Natural killer cell (primary cell): ENCODE measurements around the gene ANKRD52. TPM values are rescaled to one million over a fixed set of nuclear protein-coding genes. Genes with fewer than 3 reads are reported as not detected.

Experiments
- ATAC-seq, 3 donors: fragments of 150-1000 bp in 2 of 3; fragments of 200-7000 bp in 1 of 3; cut with Tn5 transposase; 1 replicate in 1 of 3; 2 replicates in 2 of 3; pipeline ENCODE4 v1.10.0; 2021; ENCODE audit warnings: mild to moderate bottlenecking in 2 of 3, moderate library complexity in 2 of 3
- DNase-seq, 2 donors: peaks; one replicate each; pipeline versions ENCODE4 v3.0.0 to v3.0.0-alpha.2; 2013 to 2021; ENCODE audit warnings: mixed read lengths in 1 of 2
- H3K27ac ChIP-seq: one replicate; pipeline ENCODE4 v1.5.1; 2013; ENCODE audit warnings: mild to moderate bottlenecking, low read length
- H3K27me3 ChIP-seq: one replicate; pipeline ENCODE4 v1.6.1; 2013; ENCODE audit warnings: low read length; ENCODE audit not compliant: control insufficient read depth, insufficient read depth
- H3K36me3 ChIP-seq: one replicate; pipeline ENCODE4 v1.6.1; 2013; ENCODE audit warnings: low read length; ENCODE audit not compliant: control insufficient read depth, insufficient read depth
- H3K4me1 ChIP-seq: one replicate; pipeline ENCODE4 v1.6.1; 2013; ENCODE audit warnings: low read length; ENCODE audit not compliant: control insufficient read depth, insufficient read depth
- H3K4me3 ChIP-seq: one replicate; pipeline ENCODE4 v1.5.1; 2013; ENCODE audit warnings: low read length
- H3K9me3 ChIP-seq: one replicate; pipeline ENCODE4 v1.6.1; 2013; ENCODE audit warnings: low read length; ENCODE audit not compliant: control insufficient read depth, insufficient read depth
- H3K27ac Mint-ChIP-seq, 2 donors: one replicate each; pipeline ENCODE4 v1.8.0; 2022; ENCODE audit warnings: mild to moderate bottlenecking in 2 of 2, mixed read lengths in 2 of 2, moderate library complexity in 1 of 2
- H3K27me3 Mint-ChIP-seq, 2 donors: one replicate each; pipeline ENCODE4 v1.8.0; 2022; ENCODE audit warnings: low read depth in 2 of 2, mixed read lengths in 2 of 2
- H3K36me3 Mint-ChIP-seq: one replicate; pipeline ENCODE4 v1.8.0; 2022; ENCODE audit warnings: mixed read lengths
- H3K4me1 Mint-ChIP-seq, 2 donors: one replicate each; pipeline ENCODE4 v1.8.0; 2022; ENCODE audit warnings: mixed read lengths in 2 of 2
- H3K4me3 Mint-ChIP-seq: one replicate; pipeline ENCODE4 v1.8.0; 2022; ENCODE audit warnings: mild to moderate bottlenecking, moderate library complexity, mixed read lengths
- H3K9me3 Mint-ChIP-seq, 2 donors: one replicate each; pipeline ENCODE4 v1.8.0; 2022; ENCODE audit warnings: mixed read lengths in 2 of 2
- CTCF ChIP-seq: fragments of 200-600 bp; IDR thresholded peaks from one replicate; pipeline ENCODE4 v1.8.0; 2022; ENCODE audit warnings: antibody characterized with exemption
- WGBS: methylation state at CpG from one replicate; pipeline ENCODE4 v1.1.7; 2013; ENCODE audit warnings: missing lambda C conversion rate; ENCODE audit not compliant: insufficient coverage; 5-methylcytosine and 5-hydroxymethylcytosine counted together
- intact Hi-C: fragments of 100-400 bp; cut with micrococcal nuclease; formaldehyde crosslinking; loops from one replicate; pipeline ENCODE4 v1.14.2; 2022
- total RNA-seq, 4 donors: library from RNA; stranded (reverse); fragments of 120-200 nt in 1 of 4; gene quantifications; one replicate each; pipeline versions ENCODE4 v1.2.3 to v1.2.4, GENCODE V29; 2013 to 2022

ANKRD52 gene
- total RNA-seq, 3 donors from 2014 or later (not counting 1 experiment from before 2014, with no cell fraction given) = 34.1 to 52.2 (median 51.4) TPM

- Histone ChIP-seq H3K27ac (peak overlapping the region; percentile 88), H3K36me3 (peaks cover 5% of the 10 kb centered on the region), H3K9me3 (no peaks in the 10 kb centered on the region), H3K4me3 (peak overlapping the region; percentile 72), H3K27me3 (no peaks in the 10 kb centered on the region), H3K4me1 (peaks cover 34% of the 10 kb centered on the region)
- under 1% methylated on average over 10 of the region's 10 CpGs for WGBS
- DNase-seq (peak in 1 of 2 donors; percentile 62), ATAC-seq (no peak)
- no peaks in the 10 kb centered on the region for H3K27me3 Mint-ChIP-seq
- H3K9me3 Mint-ChIP-seq = no peaks in the 10 kb centered on the region
- peaks cover 55 to 56% of the 10 kb centered on the region in 2 donors for H3K4me1 Mint-ChIP-seq
- H3K36me3 Mint-ChIP-seq = no peaks in the 10 kb centered on the region
- TF ChIP-seq CTCF = no peak
- intact Hi-C loops = no loop called here
- H3K27ac Mint-ChIP-seq = peak overlapping the region; percentile 97 to 98
- peak overlapping the region; percentile 93 for H3K4me3 Mint-ChIP-seq
These were observed 41.2 kb upstream of the ANKRD52 start for GRCh38 chr12:56299308-56299852.

GRCh38 chr12:56298828-56299227, 40.6 kb upstream of the ANKRD52 start:
- Mint-ChIP-seq H3K27ac (peak overlapping the region; percentile 97 to 98), H3K27me3 (no peaks in the 10 kb centered on the region), H3K4me1 (peaks cover 55 to 56% of the 10 kb centered on the region in 2 donors), H3K4me3 (peak overlapping the region; percentile 93), H3K36me3 (no peaks in the 10 kb centered on the region), H3K9me3 (no peaks in the 10 kb centered on the region)
- Histone ChIP-seq H3K9me3 (no peaks in the 10 kb centered on the region), H3K27ac (peak overlapping the region; percentile 88), H3K36me3 (peaks cover 5% of the 10 kb centered on the region), H3K4me3 (no peak overlapping the region), H3K4me1 (peaks cover 34% of the 10 kb centered on the region), H3K27me3 (no peaks in the 10 kb centered on the region)
- TF ChIP-seq CTCF = no peak
- intact Hi-C loops = no loop called here
- DNase-seq (no peak), ATAC-seq (no peak)
- 63% methylated on average over 5 of the region's 5 CpGs for WGBS

GRCh38 chr12:56297400-56297799, 39.2 kb upstream of the ANKRD52 start:
- no peaks in the 10 kb centered on the region for H3K27me3 Mint-ChIP-seq
- H3K4me1 Mint-ChIP-seq = peaks cover 55 to 61% of the 10 kb centered on the region in 2 donors
- no peaks in the 10 kb centered on the region for H3K9me3 ChIP-seq
- H3K36me3 ChIP-seq = peaks cover 5% of the 10 kb centered on the region
- DNase-seq (no peak), ATAC-seq (no peak)
- no peak for TF ChIP-seq CTCF
- H3K4me1 ChIP-seq = peaks cover 34% of the 10 kb centered on the region
- H3K9me3 Mint-ChIP-seq = no peaks in the 10 kb centered on the region
- H3K27ac ChIP-seq = no peak overlapping the region
- intact Hi-C loops = no loop called here
- WGBS = 95% methylated on average over 8 of the region's 8 CpGs
- peak overlapping the region in 1 of 2 donors; percentile 98 for H3K27ac Mint-ChIP-seq
- H3K4me3 Mint-ChIP-seq = peak overlapping the region; percentile 21
- H3K36me3 Mint-ChIP-seq = no peaks in the 10 kb centered on the region
- no peak overlapping the region for H3K4me3 ChIP-seq
- H3K27me3 ChIP-seq = no peaks in the 10 kb centered on the region

GRCh38 chr12:56296295-56296694, 38.1 kb upstream of the ANKRD52 start:
- Mint-ChIP-seq H3K9me3 (no peaks in the 10 kb centered on the region), H3K36me3 (no peaks in the 10 kb centered on the region), H3K4me1 (peaks cover 49 to 56% of the 10 kb centered on the region in 2 donors), H3K4me3 (no peak overlapping the region), H3K27ac (peak overlapping the region in 1 of 2 donors; percentile 98), H3K27me3 (no peaks in the 10 kb centered on the region)
- no peak for DNase-seq
- H3K4me3 ChIP-seq = no peak overlapping the region
- peaks cover 11% of the 10 kb centered on the region for H3K36me3 ChIP-seq
- H3K27ac ChIP-seq = no peak overlapping the region
- intact Hi-C loops = no loop called here
- no peak for ATAC-seq
- no peaks in the 10 kb centered on the region for H3K9me3 ChIP-seq
- peaks cover 30% of the 10 kb centered on the region for H3K4me1 ChIP-seq
- 81% methylated on average over 5 of the region's 5 CpGs for WGBS
- H3K27me3 ChIP-seq = no peaks in the 10 kb centered on the region
- TF ChIP-seq CTCF = no peak
